ENCODE data around the gene FAM181B. TPM values are rescaled to one million over a fixed set of nuclear protein-coding genes. Genes with fewer than 3 reads are reported as not detected.
A peak's percentile ranks its signal among the peaks of the same experiment; 100 is the strongest.
"Not testable (repeated sequence)": the region's sequence is repeated elsewhere in the genome, so short reads cannot be mapped to it uniquely, and the experiment has no call there.

FAM181B gene
- total RNA-seq, 4 donors from 2014 or later = 0.07 to 0.11 TPM; not detected in 2

DNA sequence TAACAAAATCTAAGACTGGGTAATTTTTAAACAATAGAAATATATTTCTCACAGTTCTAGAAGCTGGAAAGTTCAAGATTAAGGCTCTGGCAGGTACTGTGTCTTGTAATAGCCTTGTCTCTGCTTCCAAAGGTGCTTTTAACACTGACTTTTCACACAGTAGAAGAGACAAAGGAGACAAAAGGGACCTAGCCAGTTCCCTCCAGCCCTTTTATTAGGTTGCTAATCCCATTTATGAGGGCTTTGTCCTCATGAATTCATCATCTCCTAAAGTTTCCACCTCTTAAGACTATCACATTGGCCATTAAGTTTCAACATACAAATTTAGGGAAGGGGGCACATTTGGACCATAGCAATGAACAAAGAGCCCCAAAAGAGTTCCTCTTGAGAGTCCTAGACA, 40.7 kb downstream of the FAM181B start:
- Histone ChIP-seq H3K4me1 (no peaks in the 10 kb centered on the region), H3K9me3 (no peaks in the 10 kb centered on the region), H3K27ac (no peak overlapping the region), H3K27me3 (no peaks in the 10 kb centered on the region), H3K36me3 (no peaks in the 10 kb centered on the region), H3K4me3 (no peak overlapping the region)
- DNase-seq (no peak), ATAC-seq (no peak)
- TF ChIP-seq, protein P1, sequence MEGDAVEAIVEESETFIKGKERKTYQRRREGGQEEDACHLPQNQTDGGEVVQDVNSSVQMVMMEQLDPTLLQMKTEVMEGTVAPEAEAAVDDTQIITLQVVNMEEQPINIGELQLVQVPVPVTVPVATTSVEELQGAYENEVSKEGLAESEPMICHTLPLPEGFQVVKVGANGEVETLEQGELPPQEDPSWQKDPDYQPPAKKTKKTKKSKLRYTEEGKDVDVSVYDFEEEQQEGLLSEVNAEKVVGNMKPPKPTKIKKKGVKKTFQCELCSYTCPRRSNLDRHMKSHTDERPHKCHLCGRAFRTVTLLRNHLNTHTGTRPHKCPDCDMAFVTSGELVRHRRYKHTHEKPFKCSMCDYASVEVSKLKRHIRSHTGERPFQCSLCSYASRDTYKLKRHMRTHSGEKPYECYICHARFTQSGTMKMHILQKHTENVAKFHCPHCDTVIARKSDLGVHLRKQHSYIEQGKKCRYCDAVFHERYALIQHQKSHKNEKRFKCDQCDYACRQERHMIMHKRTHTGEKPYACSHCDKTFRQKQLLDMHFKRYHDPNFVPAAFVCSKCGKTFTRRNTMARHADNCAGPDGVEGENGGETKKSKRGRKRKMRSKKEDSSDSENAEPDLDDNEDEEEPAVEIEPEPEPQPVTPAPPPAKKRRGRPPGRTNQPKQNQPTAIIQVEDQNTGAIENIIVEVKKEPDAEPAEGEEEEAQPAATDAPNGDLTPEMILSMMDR (IDR thresholded peaks at IDR 0.05 in 4 of 5, conservative IDR thresholded peaks at IDR 0.05 in 1 of 5) = no peak
- TF ChIP-seq POLR2A (IDR thresholded peaks at IDR 0.05) = no peak
- intact Hi-C loops (cut with DNase I; ENCODE audit: low total_unique reads) = no loop called here
- in situ Hi-C loops (cut with MboI; ENCODE audit: low sequenced_read_pairs in 4 of 4) = loop anchor here in 1 of 4 donors (25.0 kb wide), 1 partner anchor 1056 kb away; no protein-coding TSS in a partner anchor

DNA sequence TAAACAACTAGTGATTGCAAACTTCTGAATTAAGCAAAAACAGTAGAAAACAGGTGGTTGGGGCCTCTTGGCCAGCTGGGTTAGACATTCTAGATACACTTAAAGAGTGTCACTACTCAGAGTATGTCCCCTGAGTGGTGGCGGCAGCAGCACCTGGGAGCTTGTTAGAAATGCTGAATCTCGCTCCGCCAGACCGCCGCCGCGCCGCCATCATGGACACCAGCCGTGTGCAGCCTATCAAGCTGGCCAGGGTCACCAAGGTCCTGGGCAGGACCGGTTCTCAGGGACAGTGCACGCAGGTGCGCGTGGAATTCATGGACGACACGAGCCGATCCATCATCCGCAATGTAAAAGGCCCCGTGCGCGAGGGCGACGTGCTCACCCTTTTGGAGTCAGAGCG, 44.3 kb downstream of the FAM181B start:
- not testable (repeated sequence) for H3K36me3 ChIP-seq, H3K4me1 ChIP-seq, H3K9me3 ChIP-seq, H3K27ac ChIP-seq, ATAC-seq, DNase-seq, H3K27me3 ChIP-seq
- peak overlapping the region in 1 of 4 donors; percentile 22 for H3K4me3 ChIP-seq
- in situ Hi-C loops (cut with MboI; ENCODE audit: low sequenced_read_pairs in 4 of 4) = loop anchor here in 1 of 4 donors (25.0 kb wide), 1 partner anchor 1052 kb away; no protein-coding TSS in a partner anchor
- intact Hi-C loops (cut with DNase I; ENCODE audit: low total_unique reads) = loop anchor here (10.0 kb wide), 1 partner anchor 175 kb away; no protein-coding TSS in a partner anchor

DNA sequence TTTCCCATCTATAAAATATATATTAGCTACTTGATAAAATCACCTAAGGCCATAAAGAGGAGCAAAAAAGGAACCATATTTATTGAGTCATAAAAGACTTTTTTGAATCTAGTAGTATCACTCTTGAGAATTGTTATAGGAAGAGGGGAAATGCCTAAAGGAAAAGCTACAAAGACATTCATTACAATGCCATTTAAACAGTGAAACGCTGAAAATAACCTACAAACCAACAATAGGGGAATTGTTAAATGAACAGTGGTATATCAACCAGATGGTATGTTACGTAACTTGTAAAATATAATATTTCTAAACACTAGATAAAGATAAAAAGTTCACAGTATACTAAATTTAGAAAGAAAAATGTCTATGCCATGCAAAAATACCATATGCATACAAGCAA, 47.5 kb downstream of the FAM181B start:
- ATAC-seq (no peak), DNase-seq (no peak)
- Histone ChIP-seq H3K4me3 (no peak overlapping the region), H3K4me1 (no peaks in the 10 kb centered on the region), H3K36me3 (no peaks in the 10 kb centered on the region), H3K27ac (no peak overlapping the region), H3K9me3 (no peaks in the 10 kb centered on the region), H3K27me3 (no peaks in the 10 kb centered on the region)
- intact Hi-C loops (cut with DNase I; ENCODE audit: low total_unique reads) (loop anchor here (10.0 kb wide), 1 partner anchor 179 kb away; no protein-coding TSS in a partner anchor), in situ Hi-C loops (cut with MboI; ENCODE audit: low sequenced_read_pairs in 4 of 4) (loop anchor here in 1 of 4 donors (25.0 kb wide), 1 partner anchor 1049 kb away; no protein-coding TSS in a partner anchor)
- TF ChIP-seq, protein P1 (IDR thresholded peaks at IDR 0.05 in 4 of 5, conservative IDR thresholded peaks at IDR 0.05 in 1 of 5) = no peak
- TF ChIP-seq POLR2A (IDR thresholded peaks at IDR 0.05) = no peak

DNA sequence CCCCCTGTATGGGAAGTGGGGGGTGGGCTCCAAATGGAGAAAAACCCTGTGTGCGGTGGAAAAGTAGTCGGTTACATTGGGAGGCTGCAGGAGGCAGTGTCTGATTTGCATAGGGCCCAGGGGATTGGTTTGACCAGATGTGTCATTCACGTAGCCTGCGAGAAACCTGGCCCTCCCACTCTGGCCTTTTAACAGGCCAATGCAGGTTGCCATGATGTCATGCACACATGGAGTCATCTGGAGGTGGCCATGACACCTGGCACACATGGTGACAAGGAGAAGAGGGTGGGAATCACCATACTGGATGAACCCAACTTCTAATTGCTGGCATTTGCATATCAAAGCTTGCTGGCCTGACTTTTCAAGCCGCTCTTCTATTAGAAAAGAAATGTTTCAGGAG, 50.6 kb downstream of the FAM181B start:
- no peaks in the 10 kb centered on the region for H3K9me3 ChIP-seq
- no peak for DNase-seq
- intact Hi-C loops (cut with DNase I; ENCODE audit: low total_unique reads) (loop anchor here (10.0 kb wide), 1 partner anchor 182 kb away; no protein-coding TSS in a partner anchor), in situ Hi-C loops (cut with MboI; ENCODE audit: low sequenced_read_pairs in 4 of 4) (loop anchor here in 1 of 4 donors (25.0 kb wide), 1 partner anchor 1046 kb away; no protein-coding TSS in a partner anchor)
- no peaks in the 10 kb centered on the region for H3K36me3 ChIP-seq
- no peaks in the 10 kb centered on the region for H3K4me1 ChIP-seq
- no peak overlapping the region for H3K4me3 ChIP-seq
- no peaks in the 10 kb centered on the region for H3K27me3 ChIP-seq
- TF ChIP-seq, protein P1 (IDR thresholded peaks at IDR 0.05 in 4 of 5, conservative IDR thresholded peaks at IDR 0.05 in 1 of 5) = no peak
- no peak for TF ChIP-seq POLR2A (IDR thresholded peaks at IDR 0.05)
- H3K27ac ChIP-seq = no peak overlapping the region
- no peak for ATAC-seq

DNA sequence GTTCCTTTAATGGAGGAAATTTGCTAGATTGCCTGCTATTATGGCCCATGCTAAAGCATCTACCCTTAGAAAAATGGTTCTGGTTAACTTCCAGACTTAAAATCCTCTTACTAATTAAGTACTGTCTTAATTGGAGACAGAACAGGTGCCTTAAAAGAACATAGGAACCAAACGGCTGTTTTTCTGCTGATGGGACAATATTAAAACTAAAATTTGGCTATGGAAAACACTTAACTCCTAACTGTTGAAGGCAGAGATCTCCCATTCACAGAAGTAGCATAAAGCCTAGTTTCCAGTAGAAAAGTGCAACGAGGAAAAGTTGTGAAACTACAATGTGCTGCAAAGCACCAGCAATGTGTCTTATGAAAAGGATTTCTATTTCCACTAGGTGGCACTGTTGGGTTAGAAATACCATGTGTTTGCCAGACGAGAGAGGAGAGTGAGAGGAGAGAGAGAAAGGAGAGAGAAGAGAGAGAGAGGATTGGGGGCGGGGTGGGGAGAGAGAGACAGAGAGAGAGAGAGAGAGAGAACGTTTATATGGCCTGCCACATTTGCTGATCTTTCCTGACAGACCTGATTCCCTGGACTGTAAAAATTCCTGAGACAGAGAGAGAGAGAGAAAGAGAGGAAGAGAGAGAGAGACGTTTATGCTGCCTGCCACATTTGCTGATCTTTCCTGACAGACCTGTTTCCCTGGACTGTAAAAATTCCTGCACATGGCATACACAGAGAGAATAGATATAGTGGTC, 51.5 kb downstream of the FAM181B start:
- Histone ChIP-seq H3K27me3 (no peaks in the 10 kb centered on the region), H3K36me3 (no peaks in the 10 kb centered on the region), H3K4me3 (no peak overlapping the region), H3K27ac (no peak overlapping the region), H3K9me3 (no peaks in the 10 kb centered on the region), H3K4me1 (no peaks in the 10 kb centered on the region)
- peak; percentile 69 to 85 for ATAC-seq
- intact Hi-C loops (cut with DNase I; ENCODE audit: low total_unique reads) (loop anchor here (10.0 kb wide), 1 partner anchor 183 kb away; no protein-coding TSS in a partner anchor), in situ Hi-C loops (cut with MboI; ENCODE audit: low sequenced_read_pairs in 4 of 4) (loop anchor here in 1 of 4 donors (25.0 kb wide), 1 partner anchor 1045 kb away; no protein-coding TSS in a partner anchor)
- DNase-seq = no peak
- TF ChIP-seq, protein P1 (IDR thresholded peaks at IDR 0.05 in 4 of 5, conservative IDR thresholded peaks at IDR 0.05 in 1 of 5) = peak; percentile 22 to 56 (median 48)
- TF ChIP-seq POLR2A (IDR thresholded peaks at IDR 0.05) = no peak

Measured in gastrocnemius medialis (tissue), 4 donors.